Stimulated activated CD4-positive, alpha-beta T cell treated with anti-CD3 and anti-CD28 coated beads, TNF-alpha, amount 100 ng/mL, for 48 hours (primary cell): ENCODE measurements around the gene HOMER3.
"Not testable (repeated sequence)": the region's sequence is repeated elsewhere in the genome, so short reads cannot be mapped to it uniquely, and the experiment has no call there.

Source experiments
- DNase-seq, 3 donors: peaks; one replicate each; pipeline ENCODE4 v3.0.0-alpha.2; 2020; ENCODE audit warnings: low read depth in 3 of 3

The HOMER3 gene

DNA sequence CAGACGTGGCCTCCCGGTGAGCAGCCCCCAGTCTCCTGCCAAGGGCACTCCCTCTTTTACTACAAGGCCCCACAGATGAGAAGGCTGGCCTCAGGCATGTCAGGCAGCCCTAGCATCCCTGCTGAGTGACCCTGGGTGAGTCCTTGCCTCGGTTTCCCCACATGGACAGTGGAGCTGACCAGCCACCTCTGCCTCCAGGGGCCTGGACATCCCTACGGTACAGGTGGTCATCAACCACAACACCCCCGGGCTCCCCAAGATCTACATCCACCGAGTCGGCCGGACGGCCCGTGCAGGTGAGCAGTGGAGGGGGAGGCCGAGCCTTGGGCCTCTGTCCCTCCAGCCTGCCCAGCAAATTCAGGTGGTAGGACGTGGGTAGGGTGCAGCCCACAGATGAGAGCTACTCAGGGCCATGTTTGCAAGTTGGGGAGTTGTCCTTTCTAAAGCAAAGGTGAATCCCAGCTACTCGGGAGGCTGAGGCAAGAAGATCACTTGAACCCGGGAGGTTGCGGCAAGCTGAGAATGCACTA lies 16.3 kb downstream of the HOMER3 start:
- no peak for DNase-seq

DNA sequence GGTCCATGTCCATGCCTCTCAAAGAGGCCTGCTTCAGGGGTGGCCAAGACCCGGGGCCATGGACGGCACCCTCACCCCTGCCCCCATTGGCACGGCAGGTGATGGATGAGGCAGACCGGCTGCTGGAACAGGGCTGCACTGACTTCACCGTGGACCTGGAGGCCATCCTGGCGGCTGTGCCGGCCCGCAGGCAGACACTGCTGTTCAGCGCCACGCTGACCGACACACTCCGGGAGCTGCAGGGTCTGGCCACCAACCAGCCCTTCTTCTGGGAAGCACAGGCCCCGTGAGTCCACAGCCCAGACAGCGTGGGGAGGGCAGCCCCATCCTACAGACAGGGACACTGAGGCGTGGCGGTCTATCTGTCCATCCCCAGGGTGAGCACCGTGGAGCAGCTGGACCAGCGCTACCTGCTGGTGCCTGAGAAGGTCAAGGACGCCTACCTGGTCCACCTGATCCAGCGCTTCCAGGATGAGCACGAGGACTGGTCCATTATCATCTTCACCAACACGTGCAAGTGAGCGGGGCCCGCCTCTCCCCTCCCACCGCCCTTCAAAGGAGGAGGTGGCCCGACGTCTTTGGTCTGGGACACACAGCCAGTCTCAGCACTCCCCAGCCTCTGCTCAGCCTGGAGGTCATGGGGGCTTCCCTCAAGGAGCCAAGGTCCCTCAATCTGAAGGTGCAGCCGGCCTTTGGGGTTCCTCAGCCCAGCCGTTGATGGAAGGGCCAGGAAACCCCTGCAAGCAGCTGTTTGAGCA lies 18.6 kb downstream of the HOMER3 start:
- DNase-seq = no peak

DNA sequence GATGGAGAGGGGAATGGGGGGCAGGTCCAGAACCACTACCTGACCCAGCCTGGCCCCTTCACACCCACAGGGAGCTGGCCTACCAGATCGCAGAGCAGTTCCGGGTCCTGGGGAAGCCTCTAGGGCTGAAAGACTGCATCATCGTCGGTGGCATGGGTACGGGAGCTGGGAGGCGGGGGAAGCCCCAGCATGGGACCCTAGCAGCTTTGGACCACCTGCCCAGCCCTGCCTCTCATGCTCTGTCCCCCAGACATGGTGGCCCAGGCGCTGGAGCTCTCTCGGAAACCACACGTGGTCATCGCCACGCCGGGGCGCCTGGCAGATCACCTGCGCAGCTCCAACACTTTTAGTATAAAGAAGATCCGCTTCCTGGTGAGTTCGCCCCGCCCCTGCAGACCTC lies 19.4 kb downstream of the HOMER3 start:
- DNase-seq = no peak

DNA sequence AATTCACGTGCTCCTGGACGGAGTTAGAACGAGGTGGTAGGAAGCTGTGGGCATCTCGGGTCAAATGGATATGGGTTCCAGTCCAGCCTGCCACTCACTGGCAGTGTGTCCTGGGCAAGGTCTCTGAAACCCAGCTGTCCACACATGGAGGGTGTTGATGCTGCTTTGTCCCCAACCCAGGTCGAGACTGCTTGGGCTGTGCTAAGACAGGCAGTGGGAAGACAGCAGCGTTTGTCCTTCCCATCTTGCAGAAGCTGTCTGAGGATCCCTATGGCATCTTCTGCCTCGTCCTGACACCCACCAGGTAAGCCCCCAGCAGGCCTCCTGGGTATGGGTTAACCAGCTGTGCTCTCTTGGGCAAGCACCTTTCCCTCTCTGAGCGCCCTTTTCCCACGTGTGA lies 20.6 kb downstream of the HOMER3 start:
- DNase-seq = no peak

DNA sequence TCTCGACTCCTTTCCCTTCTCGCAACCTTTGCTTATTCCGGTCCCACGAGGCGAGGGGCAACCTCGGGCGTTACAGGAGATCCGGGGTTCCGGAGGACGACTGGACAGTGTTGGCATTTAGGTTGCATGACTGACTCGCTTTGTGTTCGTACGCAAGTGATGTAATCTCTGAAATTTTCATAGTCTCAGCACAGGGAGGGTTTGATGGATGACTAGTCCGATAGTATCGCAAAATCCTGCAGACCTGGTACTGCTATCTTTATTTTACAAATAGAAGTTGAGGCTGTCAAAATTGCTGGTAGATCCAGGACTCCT lies 21.2 kb downstream of the HOMER3 start:
- DNase-seq = no peak

DNA sequence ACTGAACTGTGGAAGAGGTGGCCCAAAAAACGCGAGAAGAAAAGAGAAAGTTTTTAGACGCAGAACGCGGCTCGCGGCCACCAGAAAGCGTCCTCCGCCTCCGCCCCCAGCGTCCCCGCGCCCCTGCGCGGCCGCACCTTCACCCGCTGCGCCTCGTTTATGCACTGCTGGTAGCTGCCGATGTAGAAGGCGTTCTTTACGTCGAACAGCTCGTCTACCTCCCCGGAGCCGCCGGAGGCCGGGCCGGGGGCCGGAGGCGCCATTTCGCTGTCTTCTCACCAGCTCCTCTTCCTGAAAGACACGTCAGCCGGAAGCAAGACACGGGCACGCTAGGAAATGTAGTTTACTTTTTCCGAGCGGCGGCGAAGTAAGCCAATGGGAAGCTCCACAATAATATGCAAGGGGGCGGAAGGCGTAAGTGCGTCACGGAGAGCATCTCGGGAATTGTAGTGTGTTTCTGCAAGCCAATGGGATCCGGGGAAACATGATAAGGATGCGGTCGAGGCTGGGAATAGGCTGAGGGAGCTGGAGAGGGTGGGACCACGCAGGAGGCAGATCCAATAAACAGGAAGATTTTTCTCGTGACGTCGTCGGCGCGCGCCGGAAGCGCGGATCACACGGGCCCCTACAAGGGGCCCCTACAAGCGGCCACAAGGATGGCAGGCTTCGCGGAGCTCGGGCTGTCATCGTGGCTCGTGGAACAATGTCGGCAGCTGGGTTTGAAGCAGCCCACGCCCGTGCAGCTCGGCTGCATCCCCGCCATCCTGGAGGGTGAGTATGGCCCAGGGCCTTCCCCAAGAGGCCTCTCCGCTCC lies 21.7 kb downstream of the HOMER3 start, which contains the start of the genes COPE and DDX49:
Gene COPE (minus strand): TSS at position 302 of the 814 bp plus-strand sequence. CDS start 39 bp downstream, at position 263.
Gene DDX49 (plus strand): TSS at position 630 of the 814 bp plus-strand sequence. CDS start 27 bp downstream, at position 657.
- DNase-seq = peak; percentile 90 to 98 (median 93)

DNA sequence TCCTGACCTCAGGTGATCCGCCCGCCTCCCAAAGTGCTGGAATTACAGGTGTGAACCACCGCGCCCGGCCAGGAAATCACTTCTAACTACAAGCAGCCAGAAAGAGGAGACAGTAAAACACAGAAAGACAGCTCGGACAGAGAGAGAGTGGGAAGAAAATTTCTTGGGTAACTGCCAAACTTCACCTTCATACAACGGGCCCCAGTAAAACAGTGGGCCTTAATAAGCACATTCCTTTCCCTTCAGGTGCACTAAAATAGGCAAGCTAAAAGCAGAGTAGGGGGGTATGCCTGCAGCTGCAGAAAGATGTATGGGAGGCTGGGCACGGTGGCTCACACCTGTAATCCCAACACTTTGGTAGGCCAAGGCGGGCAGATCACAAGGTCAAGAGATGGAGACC lies 23.4 kb downstream of the HOMER3 start:
- DNase-seq = not testable (repeated sequence)

DNA sequence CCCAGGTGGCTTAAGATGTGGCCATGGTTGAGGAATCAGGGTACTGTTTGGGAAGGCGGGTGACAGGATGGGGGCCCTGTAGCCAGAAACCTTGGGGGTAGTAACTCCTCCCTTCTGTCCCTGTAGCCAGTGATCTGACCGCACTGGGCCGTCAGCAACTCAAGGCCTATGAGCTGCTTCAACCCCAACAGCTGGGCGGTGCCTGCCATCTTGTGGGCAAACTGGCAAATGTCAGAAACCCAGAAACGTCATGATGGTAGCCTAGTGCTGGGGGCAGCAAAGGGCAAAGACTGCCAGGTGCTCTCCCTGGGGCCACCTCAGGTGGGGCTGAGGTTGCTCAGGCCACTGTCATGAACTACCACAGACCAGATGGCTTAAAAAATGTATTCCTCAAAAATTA lies 25.4 kb downstream of the HOMER3 start:
- no peak for DNase-seq

DNA sequence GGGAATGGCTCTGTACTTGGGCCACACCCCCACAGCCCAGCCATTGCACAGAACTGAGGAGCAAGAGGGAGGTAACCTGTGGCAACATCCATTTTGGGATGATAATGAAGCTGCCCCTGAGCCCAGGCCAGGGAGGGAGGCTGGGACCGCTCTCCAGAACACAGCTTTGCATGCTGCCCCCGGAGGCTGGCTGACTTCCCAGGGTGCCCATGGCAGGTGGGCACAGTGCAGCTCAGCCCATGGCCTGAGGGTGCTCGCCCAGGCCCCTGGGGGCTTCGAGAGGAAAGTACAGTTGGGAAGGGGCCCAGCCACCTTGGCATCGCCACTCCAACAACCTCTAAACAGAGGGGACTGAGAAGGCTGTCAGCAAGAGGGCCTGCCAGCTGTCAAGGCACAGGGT lies 27.6 kb downstream of the HOMER3 start:
- DNase-seq = no peak

DNA sequence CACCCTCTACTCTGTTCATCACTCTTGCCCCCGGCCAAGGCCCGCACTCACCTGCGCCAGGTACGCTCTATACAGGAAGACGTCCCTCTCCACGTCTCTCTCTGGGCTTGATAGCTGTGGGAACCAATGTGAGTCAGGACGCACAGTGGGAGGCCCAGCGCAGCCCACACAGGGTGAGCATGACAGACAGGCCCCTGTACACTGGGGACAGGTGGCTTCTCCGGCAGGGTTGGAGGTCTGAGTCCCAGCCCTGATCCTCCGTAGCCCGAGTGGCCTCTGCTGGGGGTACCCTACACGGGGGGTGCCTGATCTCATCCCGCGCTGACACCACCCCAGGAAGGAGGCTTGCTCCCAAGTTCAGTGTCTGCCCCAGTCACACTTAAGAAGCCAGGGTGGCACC lies 28.1 kb downstream of the HOMER3 start:
- DNase-seq = no peak

DNA sequence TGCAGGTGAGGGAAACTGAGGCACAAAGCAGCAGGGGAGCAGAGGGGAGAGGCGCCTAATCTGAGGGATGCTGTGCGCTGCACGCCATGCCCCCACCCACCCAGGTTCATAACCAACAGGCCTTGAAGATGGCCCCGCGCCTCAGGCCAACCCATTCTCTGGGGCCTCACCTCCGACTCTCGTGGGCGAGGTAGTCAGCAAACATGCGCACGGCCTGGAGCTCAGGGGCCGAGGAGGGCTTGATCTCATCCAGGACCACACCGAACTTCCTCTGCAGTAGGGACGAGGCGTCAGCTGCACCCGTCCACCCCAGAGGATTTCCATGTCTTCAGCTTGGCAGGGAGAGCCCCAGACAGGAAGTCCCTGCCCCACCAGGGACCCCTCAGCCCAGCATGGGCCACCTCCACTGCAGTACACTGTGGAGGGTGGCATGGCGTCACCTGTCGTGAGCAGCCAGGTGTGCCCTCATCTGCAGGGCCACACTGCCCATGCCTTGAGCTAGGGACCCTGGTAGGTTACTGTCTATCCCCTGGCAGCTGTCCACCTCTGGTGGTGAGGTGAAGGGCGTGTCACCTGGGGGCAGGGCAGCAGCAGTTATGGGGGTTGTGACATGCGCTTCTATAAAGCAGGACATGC lies 30.1 kb downstream of the HOMER3 start:
- DNase-seq = no peak

DNA sequence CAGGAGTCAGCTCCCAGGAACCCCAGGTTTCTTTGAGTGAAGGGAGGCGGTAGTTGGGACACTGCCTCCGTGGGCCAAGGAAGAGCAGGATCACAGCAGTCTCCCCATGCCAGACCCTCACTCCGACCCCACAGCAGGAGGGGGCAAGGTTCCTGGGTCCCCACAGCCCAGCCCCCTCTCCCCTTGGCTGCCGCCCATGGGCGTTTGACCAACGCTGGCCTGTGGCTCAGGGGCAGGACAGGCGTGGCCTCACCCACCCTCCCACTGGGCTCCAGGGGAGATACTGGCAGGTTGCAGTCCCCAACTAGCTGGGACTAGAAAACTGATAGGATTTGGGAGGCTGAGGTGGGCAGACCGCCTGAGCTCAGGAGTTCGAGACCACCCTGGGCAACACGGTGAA lies 31.0 kb downstream of the HOMER3 start:
- no peak for DNase-seq

DNA sequence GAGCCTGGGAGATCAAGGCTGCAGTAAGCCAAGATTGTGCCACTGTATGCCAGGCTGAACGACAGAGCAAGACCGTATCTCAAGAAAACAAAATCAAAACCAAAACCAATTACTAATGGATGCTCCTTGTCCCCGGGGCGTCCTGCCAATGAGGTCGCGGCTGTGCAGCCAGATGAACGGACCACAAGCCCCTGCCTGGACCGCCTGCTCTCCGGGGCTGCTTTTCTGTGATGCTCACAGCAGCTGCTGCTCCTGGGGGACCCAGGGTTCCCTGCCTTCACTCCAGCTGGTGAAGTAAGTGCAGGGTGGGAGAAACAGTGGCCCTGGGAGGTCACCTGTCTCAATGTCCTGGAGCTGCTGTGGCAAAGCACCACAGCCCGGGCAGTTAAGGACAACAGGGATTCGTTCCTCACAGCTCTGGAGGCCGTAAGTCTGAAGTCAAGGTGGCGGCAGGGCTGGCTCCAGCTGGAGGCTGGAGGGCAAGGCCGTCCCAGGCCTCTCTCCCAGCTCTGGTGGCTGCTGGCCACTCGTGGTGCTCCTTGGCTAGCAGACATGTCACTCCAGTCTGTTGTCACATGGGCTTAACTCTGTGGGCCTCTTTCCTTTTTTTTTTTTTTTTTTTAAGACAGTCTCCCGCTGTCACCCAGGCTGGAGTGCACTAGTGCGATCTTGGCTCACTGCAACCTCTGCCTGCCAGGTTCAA lies 31.9 kb downstream of the HOMER3 start:
- DNase-seq = no peak

DNA sequence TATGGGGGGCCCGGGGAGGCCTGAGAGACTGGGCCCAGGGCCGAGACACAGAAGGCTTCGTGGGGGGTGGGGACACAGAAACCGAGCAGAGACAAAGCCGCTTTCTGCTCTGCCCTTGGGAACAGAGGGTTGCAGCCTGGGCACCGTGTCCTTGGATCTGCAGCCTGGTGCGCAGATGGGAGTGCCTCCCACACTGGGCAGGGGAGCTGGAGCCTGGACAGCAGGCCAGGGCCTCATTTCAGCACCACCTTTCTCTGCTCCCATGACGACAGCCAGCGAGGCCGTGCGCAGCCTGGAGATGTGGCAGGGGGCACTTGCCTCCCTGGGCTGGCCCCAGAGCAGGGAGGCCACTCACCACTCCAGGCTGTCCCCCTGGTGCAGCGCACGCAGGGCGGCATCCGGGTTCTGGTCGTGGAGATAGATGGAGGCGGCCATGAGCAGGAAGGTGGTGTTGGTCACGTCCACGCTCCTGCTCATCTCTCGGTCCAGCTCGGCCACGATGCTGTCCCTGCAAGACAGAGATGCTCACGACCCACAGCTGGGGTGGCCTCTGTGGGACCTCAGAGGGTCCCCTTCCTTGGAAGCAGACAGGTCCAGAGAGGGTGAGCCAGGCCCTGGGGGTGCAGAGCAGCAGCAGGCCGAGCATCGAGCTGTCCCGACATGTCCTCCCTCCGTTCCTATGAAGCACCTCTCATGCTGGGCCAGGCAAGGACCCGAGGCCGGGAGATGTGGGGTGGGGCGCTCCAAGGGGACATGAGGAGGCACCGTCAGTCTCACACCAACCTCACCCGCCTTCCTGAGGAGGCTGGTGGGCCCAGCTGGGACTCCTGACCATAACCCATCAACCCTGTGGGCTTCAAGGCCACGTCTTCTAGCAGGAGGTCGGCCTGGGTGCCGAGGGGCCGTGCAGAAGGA lies 34.2 kb downstream of the HOMER3 start:
- DNase-seq = no peak

DNA sequence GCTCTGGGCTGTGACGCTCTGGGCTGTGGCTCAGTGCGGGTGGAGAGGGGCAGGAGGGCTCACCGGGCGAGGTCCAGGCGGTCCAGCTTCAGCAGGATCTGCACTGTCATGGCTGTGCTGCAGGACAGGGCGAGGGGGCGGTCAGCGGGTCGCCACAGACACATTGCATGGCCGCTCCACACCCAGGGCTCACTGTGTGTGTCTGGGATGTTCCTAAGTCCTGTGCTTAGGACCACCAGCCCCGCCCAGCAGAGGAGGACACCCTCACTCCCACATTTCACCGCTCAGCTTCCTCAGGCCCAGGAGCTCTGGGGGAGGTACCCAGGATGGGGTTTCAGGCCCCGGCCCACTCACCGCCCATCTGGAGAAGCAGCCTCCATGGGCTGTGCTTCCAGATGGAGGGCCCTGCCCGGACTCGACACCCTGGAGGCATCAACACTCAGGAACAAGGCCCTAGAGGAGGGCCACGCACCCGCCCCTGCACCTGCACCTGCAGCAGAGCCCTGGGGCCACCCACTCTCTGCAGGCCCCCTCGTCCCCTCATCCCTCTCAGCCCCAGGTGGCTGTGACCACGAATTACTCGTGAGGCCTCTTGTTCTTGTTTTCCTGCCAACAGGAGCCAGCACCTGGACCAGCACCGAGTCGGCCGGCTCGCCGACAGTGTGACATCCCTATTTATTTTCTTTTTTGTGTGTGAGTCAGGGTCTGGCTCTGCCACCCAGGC lies 35.3 kb downstream of the HOMER3 start:
- DNase-seq = no peak

DNA sequence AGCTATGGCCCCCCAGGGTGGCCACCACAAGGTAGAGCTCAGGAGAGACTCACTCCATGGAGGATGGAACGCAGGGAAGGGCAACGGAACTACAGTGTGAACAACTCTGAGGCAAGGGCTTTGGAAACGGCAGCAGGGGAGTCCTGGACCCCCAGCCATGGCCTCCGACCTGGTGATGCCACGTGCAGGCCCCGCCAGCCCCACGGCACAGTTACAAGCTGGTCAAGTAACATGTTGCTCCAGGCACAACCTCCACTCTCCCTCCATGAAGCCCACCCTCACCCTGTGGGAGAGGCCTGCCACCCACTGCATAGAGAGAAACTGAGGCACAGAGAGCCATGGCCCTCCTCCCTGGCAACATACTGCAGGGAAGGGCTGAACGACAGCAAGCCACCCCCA lies 36.0 kb downstream of the HOMER3 start:
- DNase-seq = no peak

DNA sequence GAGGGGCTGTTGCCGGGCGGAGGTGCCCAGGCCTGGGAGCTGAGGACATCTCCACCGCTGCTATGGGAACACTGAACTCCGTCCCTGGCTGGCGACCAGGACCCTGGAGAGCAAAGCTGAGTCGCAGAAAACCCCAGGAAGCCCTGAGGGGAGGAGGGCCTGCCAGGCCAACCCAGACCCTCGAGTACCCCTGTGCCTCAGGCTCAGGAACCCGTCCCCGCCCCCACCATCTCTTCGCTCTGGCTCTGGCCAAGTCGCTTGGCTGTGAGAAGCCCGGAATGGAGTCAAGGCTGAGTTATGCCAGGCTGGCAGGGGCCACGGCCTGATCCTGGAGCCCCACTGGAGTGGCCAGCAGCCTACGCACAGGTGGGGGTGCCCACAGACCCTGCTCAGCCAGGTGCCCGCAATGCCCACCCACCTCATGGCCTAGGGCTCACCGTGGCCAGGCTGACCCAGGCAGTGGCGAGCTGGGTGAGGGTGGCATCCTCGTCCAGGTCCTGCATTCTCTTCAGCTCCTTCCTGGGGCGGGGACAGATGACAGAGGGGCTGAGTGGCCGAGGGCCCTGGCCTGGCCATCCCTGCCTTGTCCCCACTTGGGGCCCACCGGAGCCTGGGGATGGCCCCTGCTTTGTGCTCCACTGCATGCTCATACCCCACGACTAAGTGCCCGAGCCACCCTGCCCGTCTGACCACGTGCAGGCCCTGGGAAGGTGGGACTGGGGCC lies 36.5 kb downstream of the HOMER3 start:
- no peak for DNase-seq

DNA sequence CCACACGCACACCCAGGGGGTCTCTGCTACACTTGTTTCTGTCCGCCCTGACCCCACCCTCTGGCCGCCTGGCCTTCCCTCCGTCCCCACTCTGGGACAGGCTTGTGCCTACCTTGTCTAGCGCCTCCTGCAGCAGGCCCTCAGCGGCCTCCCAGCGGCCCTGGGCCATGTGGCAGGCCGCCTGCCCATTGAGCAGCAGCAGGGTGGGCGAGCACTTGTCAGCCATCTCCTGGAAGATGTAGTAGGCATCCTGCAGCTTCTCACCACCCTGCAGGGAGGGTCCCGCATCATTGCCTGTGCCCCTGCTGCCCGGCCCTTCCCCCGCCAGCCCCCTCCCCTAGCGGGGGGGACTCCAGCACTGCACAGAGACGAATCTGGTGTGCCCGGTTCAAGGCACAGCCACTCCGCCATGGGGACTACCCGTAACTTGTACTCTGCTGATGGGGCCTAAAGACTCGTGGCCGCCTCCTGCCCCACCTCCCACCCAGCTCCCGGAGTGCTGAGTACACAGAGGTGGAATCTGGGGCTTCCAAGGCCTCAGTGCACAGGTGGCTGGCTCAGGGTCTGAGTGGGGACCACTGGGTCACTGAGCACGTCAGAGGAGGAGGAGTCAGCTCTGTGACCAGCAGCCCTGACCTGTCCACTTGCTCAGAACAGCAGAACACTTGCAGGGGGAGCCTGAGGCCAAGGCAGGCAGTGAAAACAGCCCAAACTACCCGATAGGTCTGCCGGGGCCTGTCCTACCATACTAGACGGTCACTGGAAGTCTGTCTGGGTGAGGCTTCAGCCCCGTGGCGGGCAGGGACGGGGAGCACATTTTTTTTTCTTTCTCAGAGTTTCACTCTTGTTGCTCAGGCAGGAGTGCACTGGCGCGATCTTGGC lies 37.6 kb downstream of the HOMER3 start:
- no peak for DNase-seq
